Measurements from ENCODE around the gene LAMP1. TPM values are rescaled to one million over a fixed set of nuclear protein-coding genes. Genes with fewer than 3 reads are reported as not detected.

The LAMP1 gene
- total RNA-seq, 5 donors from 2014 or later (not counting 1 experiment from before 2014, with no cell fraction given), result 83.6 to 120 (median 112) TPM

DNA sequence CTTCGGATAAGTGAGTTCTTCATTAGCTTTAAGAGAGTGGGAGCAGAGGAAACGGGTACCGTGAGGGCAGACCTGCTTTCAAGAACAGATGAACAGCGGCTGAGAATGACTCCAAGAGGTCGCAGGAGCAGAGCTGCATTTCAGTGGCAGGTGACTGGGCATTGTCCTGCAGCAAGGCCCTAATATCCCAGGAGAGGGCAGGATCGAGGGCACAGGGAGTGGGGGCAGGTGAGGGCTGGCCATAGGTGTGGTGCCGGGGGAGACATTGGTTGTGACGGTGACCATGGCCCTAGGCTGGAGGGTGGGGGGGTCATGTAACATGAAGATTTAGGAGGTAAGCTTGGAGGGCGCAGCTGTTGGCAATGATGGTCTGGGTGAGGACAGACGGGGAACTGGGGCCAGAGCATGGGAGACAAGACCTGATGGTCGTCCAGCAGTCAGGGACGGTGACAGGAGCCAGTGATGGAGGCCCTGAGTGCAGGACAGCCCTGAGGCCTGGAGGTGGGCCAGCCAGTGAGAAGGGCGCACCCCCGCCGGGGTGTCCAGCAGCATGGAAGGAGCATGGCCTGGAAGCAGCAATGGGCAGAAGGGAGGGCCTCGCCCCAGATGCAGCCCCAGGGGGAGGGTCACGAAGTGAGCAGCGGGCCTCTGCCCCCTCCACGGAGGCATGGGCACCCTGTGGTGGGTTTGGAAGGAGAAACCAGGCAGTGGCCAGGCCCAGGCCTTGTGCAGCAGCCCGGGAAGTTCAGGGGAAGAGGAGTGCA, 29.2 kb upstream of the LAMP1 start:
- H3K4me3 ChIP-seq (ENCODE audit: control insufficient read depth in 1 of 2, extremely low read depth in 1 of 2, low read length in 1 of 2), result no peak overlapping the region
- H3K27me3 ChIP-seq (replicated peaks in 1 of 2; ENCODE audit: control insufficient read depth in 2 of 2, extremely low read depth in 1 of 2, insufficient read depth in 2 of 2, low read length in 1 of 2), result no peaks in the 10 kb centered on the region
- H3K4me1 ChIP-seq (ENCODE audit: control insufficient read depth in 1 of 2, extremely low read depth in 1 of 2, insufficient read depth in 2 of 2, low read length in 2 of 2), result no peaks in the 10 kb centered on the region
- Mint-ChIP-seq H3K9me3 (no peaks in the 10 kb centered on the region), H3K4me3 (no peak overlapping the region), H3K4me1 (no peaks in the 10 kb centered on the region), H3K27ac (no peak overlapping the region), H3K27me3 (no peaks in the 10 kb centered on the region), H3K36me3 (peaks cover 26% of the 10 kb centered on the region)
- no peak overlapping the region for H3K27ac ChIP-seq (ENCODE audit: low read length)
- POLR2A ChIA-PET, result interaction anchor here in 1 of 2 donors (0.6 kb wide), 1 partner anchor 18 kb away, joined by 5 read pairs; no protein-coding TSS in a partner anchor
- H3K36me3 ChIP-seq (ENCODE audit: control insufficient read depth in 2 of 2, extremely low read depth in 1 of 2, insufficient read depth in 1 of 2, low read length in 1 of 2), result peaks cover 5 to 16% of the 10 kb centered on the region in 2 donors
- CTCF ChIA-PET, result no interaction called here
- ATAC-seq (replicated peaks in 1 of 4) (no peak), DNase-seq (no peak)
- 94% methylated on average over 20 of the region's 20 CpGs for whole genome bisulfite sequencing (ENCODE audit: insufficient coverage)
- H3K9me3 ChIP-seq, result no peaks in the 10 kb centered on the region

DNA sequence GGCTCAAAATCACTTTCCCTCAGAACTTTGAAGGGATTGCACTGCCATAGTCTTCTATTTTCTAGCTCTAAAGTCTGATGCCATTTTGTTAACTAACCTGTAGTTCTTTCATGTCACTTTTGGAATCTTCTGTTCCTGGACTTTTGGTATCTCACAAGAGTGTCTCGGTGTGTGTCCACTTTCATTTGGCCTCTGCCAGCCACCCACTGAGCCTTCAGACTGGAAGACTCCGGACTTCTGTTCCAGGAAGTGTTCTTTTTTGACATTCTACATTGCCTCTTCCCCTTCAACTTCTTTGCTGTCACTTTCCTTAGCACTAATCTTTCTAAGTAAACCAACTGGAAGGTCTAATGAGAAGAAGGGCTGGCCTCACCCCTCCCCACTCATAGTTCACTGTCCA, 25.0 kb upstream of the LAMP1 start:
- Histone ChIP-seq H3K27me3 (replicated peaks in 1 of 2; ENCODE audit: control insufficient read depth in 2 of 2, extremely low read depth in 1 of 2, insufficient read depth in 2 of 2, low read length in 1 of 2) (no peaks in the 10 kb centered on the region), H3K4me3 (ENCODE audit: control insufficient read depth in 1 of 2, extremely low read depth in 1 of 2, low read length in 1 of 2) (no peak overlapping the region), H3K36me3 (ENCODE audit: control insufficient read depth in 2 of 2, extremely low read depth in 1 of 2, insufficient read depth in 1 of 2, low read length in 1 of 2) (no peaks in the 10 kb centered on the region), H3K27ac (ENCODE audit: low read length) (no peak overlapping the region), H3K4me1 (ENCODE audit: control insufficient read depth in 1 of 2, extremely low read depth in 1 of 2, insufficient read depth in 2 of 2, low read length in 2 of 2) (peaks cover 0 to 6% of the 10 kb centered on the region in 2 experiments), H3K9me3 (no peaks in the 10 kb centered on the region)
- ATAC-seq (replicated peaks in 1 of 4) (no peak), DNase-seq (no peak)
- peaks cover 17% of the 10 kb centered on the region for H3K36me3 Mint-ChIP-seq
- peaks cover 0 to 13% (median 7%) of the 10 kb centered on the region in 3 donors for H3K4me1 Mint-ChIP-seq
- H3K27ac Mint-ChIP-seq, result no peak overlapping the region
- H3K9me3 Mint-ChIP-seq, result no peaks in the 10 kb centered on the region
- no peak overlapping the region for H3K4me3 Mint-ChIP-seq
- POLR2A ChIA-PET, result no interaction called here
- no peaks in the 10 kb centered on the region for H3K27me3 Mint-ChIP-seq
- CTCF ChIA-PET, result no interaction called here
- WGBS (ENCODE audit: insufficient coverage), result 100% methylated on average over 1 of the region's 2 CpGs

DNA sequence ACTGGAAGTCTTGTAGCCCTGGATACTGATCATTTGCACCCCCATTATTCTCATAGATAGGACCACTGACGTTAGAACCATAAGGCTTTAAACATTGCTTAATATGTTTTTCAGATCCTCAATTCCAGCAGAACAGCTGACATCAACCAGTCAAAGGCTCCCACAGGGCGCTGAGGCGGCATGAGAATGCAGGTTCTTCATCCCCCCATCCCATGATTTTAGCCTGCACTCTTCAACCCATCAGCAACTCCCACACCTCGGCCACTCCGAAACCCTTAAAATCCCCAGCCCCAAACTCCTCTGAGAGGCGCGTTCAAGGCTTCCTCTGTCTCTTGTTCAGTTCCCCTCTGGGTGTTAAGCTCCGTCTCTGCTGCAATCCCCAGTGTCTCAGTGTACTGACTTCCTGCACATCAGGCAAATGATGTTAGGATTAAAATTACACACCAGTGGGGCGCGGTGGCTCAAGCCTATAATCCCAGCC, 24.3 kb upstream of the LAMP1 start:
- no peak overlapping the region for H3K4me3 Mint-ChIP-seq
- DNase-seq (no peak), ATAC-seq (replicated peaks in 1 of 4) (no peak)
- Histone ChIP-seq H3K27ac (ENCODE audit: low read length) (no peak overlapping the region), H3K4me1 (ENCODE audit: control insufficient read depth in 1 of 2, extremely low read depth in 1 of 2, insufficient read depth in 2 of 2, low read length in 2 of 2) (peaks cover 0 to 6% of the 10 kb centered on the region in 2 experiments), H3K4me3 (ENCODE audit: control insufficient read depth in 1 of 2, extremely low read depth in 1 of 2, low read length in 1 of 2) (no peak overlapping the region), H3K36me3 (ENCODE audit: control insufficient read depth in 2 of 2, extremely low read depth in 1 of 2, insufficient read depth in 1 of 2, low read length in 1 of 2) (no peaks in the 10 kb centered on the region), H3K9me3 (no peaks in the 10 kb centered on the region), H3K27me3 (replicated peaks in 1 of 2; ENCODE audit: control insufficient read depth in 2 of 2, extremely low read depth in 1 of 2, insufficient read depth in 2 of 2, low read length in 1 of 2) (no peaks in the 10 kb centered on the region)
- peaks cover 0 to 13% (median 7%) of the 10 kb centered on the region in 3 donors for H3K4me1 Mint-ChIP-seq
- ChIA-PET CTCF (no interaction called here), POLR2A (no interaction called here)
- H3K27ac Mint-ChIP-seq, result no peak overlapping the region
- H3K36me3 Mint-ChIP-seq, result peaks cover 14% of the 10 kb centered on the region
- peaks cover 0 to 2% of the 10 kb centered on the region in 2 donors for H3K27me3 Mint-ChIP-seq
- H3K9me3 Mint-ChIP-seq, result no peaks in the 10 kb centered on the region
- 97% methylated on average over 8 of the region's 10 CpGs for WGBS (ENCODE audit: insufficient coverage)

DNA sequence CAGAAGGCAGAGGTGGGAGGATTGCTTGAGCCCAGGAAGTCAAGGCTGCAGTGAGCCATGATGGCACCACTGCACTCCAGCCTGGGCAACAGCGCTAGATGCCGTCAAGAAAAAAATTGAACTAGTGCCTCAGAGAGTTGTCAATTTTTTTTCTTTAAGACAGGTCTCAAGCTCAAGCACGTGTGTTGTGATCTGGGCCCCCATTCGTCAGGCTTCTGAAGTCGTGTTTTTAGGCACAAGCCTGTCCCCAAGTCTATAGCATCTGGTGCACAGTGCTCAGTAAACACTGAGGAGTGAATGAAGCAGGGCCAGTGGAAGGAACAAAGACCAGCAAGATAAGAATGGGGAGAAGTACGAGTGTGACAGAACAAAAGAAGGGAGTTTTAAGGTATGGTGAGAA, 23.7 kb upstream of the LAMP1 start:
- no peak overlapping the region for H3K4me3 ChIP-seq (ENCODE audit: control insufficient read depth in 1 of 2, extremely low read depth in 1 of 2, low read length in 1 of 2)
- WGBS (ENCODE audit: insufficient coverage), result 96% methylated on average over 6 of the region's 6 CpGs
- H3K27me3 ChIP-seq (replicated peaks in 1 of 2; ENCODE audit: control insufficient read depth in 2 of 2, extremely low read depth in 1 of 2, insufficient read depth in 2 of 2, low read length in 1 of 2), result peaks cover 0 to 3% of the 10 kb centered on the region in 2 experiments
- Mint-ChIP-seq H3K27me3 (peaks cover 0 to 4% of the 10 kb centered on the region in 2 donors), H3K4me1 (peaks cover 0 to 13% (median 7%) of the 10 kb centered on the region in 3 donors), H3K36me3 (peaks cover 14% of the 10 kb centered on the region), H3K9me3 (no peaks in the 10 kb centered on the region), H3K4me3 (no peak overlapping the region), H3K27ac (no peak overlapping the region)
- H3K27ac ChIP-seq (ENCODE audit: low read length), result no peak overlapping the region
- ATAC-seq (replicated peaks in 1 of 4) (no peak), DNase-seq (no peak)
- H3K9me3 ChIP-seq, result no peaks in the 10 kb centered on the region
- H3K36me3 ChIP-seq (ENCODE audit: control insufficient read depth in 2 of 2, extremely low read depth in 1 of 2, insufficient read depth in 1 of 2, low read length in 1 of 2), result no peaks in the 10 kb centered on the region
- H3K4me1 ChIP-seq (ENCODE audit: control insufficient read depth in 1 of 2, extremely low read depth in 1 of 2, insufficient read depth in 2 of 2, low read length in 2 of 2), result peaks cover 0 to 6% of the 10 kb centered on the region in 2 experiments
- ChIA-PET POLR2A (no interaction called here), CTCF (no interaction called here)

DNA sequence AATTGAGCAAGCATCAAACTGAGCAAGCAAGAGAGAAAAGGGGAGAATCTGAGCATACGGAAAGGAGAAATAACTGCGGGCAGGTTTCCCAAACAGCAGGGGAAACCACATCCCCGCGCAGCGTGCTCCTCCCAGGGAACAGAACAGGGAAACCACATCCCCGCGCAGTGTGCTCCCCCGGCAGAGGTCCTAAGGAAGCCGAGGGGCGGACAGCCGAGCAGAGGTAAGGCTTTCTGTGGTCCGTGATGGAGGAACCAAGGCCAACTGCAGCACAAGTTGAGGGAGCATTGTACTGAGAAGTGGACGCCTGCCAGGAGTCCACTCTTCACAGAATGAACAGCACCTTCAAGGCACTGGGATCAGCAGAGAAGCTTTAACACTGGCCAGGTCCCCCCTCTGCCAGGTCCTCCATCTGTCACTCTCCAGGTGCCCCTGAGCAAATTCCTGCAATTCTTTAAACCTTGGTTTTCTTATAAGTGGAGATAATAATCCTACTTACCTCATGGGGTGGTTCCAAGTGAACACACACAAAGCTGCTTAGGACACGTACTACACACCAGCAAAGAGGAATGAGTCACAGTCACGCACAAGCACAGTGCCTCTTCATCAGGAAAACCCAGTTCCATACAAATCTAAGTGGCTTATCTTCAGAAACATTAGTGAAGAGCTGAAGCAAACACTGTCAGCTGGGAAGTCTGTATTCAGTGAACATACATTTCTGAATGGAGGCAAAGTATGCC, 23.0 kb upstream of the LAMP1 start:
- ChIA-PET CTCF (no interaction called here), POLR2A (interaction anchor here in 1 of 2 donors (0.6 kb wide), 1 partner anchor 106 kb away, joined by 5 read pairs; no protein-coding TSS in a partner anchor)
- no peaks in the 10 kb centered on the region for H3K9me3 Mint-ChIP-seq
- Histone ChIP-seq H3K36me3 (ENCODE audit: control insufficient read depth in 2 of 2, extremely low read depth in 1 of 2, insufficient read depth in 1 of 2, low read length in 1 of 2) (no peaks in the 10 kb centered on the region), H3K9me3 (no peaks in the 10 kb centered on the region), H3K27me3 (replicated peaks in 1 of 2; ENCODE audit: control insufficient read depth in 2 of 2, extremely low read depth in 1 of 2, insufficient read depth in 2 of 2, low read length in 1 of 2) (peaks cover 0 to 4% of the 10 kb centered on the region in 2 experiments), H3K27ac (ENCODE audit: low read length) (no peak overlapping the region), H3K4me1 (ENCODE audit: control insufficient read depth in 1 of 2, extremely low read depth in 1 of 2, insufficient read depth in 2 of 2, low read length in 2 of 2) (peaks cover 0 to 6% of the 10 kb centered on the region in 2 experiments), H3K4me3 (ENCODE audit: control insufficient read depth in 1 of 2, extremely low read depth in 1 of 2, low read length in 1 of 2) (no peak overlapping the region)
- DNase-seq, result no peak
- H3K4me3 Mint-ChIP-seq, result no peak overlapping the region
- 42% methylated on average over 14 of the region's 15 CpGs for WGBS (ENCODE audit: insufficient coverage)
- no peak overlapping the region for H3K27ac Mint-ChIP-seq
- ATAC-seq (replicated peaks in 1 of 4), result no peak
- H3K36me3 Mint-ChIP-seq, result peaks cover 10% of the 10 kb centered on the region
- H3K27me3 Mint-ChIP-seq, result peaks cover 0 to 10% of the 10 kb centered on the region in 2 donors
- peaks cover 0 to 13% (median 7%) of the 10 kb centered on the region in 3 donors for H3K4me1 Mint-ChIP-seq

DNA sequence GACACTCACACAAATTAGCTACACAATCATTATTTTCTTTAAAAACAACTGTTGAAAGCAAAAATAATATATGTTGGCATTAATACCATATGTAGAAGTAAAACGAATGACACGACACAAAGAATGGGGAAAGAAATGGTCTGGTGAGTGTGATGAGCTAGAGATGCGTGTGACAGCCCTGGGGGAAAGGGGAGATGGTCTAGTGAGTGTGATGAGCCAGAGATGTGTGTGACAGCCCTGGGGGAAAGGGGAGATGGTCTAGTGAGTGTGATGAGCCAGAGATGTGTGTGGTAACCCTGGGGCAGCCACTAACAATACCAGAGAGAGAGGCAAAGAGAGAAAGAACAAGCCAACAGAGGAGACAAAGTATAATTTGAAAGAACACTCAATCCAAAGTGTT, 22.3 kb upstream of the LAMP1 start:
- ChIA-PET POLR2A (interaction anchor here in 1 of 2 donors (0.6 kb wide), 2 partner anchors 105 to 1007 kb away, joined by 5 to 7 read pairs; no protein-coding TSS in a partner anchor), CTCF (no interaction called here)
- no peak overlapping the region for H3K27ac Mint-ChIP-seq
- Histone ChIP-seq H3K27me3 (replicated peaks in 1 of 2; ENCODE audit: control insufficient read depth in 2 of 2, extremely low read depth in 1 of 2, insufficient read depth in 2 of 2, low read length in 1 of 2) (peaks cover 0 to 4% of the 10 kb centered on the region in 2 experiments), H3K36me3 (ENCODE audit: control insufficient read depth in 2 of 2, extremely low read depth in 1 of 2, insufficient read depth in 1 of 2, low read length in 1 of 2) (no peaks in the 10 kb centered on the region), H3K4me1 (ENCODE audit: control insufficient read depth in 1 of 2, extremely low read depth in 1 of 2, insufficient read depth in 2 of 2, low read length in 2 of 2) (peaks cover 0 to 6% of the 10 kb centered on the region in 2 experiments), H3K27ac (ENCODE audit: low read length) (no peak overlapping the region), H3K4me3 (ENCODE audit: control insufficient read depth in 1 of 2, extremely low read depth in 1 of 2, low read length in 1 of 2) (no peak overlapping the region), H3K9me3 (no peaks in the 10 kb centered on the region)
- no peaks in the 10 kb centered on the region for H3K9me3 Mint-ChIP-seq
- ATAC-seq (replicated peaks in 1 of 4) (no peak), DNase-seq (no peak)
- H3K4me1 Mint-ChIP-seq, result peaks cover 0 to 13% (median 7%) of the 10 kb centered on the region in 3 donors
- H3K36me3 Mint-ChIP-seq, result peaks cover 10% of the 10 kb centered on the region
- 100% methylated on average over 1 of the region's 3 CpGs for WGBS (ENCODE audit: insufficient coverage)
- peaks cover 0 to 10% of the 10 kb centered on the region in 2 donors for H3K27me3 Mint-ChIP-seq
- no peak overlapping the region for H3K4me3 Mint-ChIP-seq

All from T-cell (primary cell).